Esophagus muscularis mucosa (tissue), 3 donors: ENCODE measurements around the gene MOB3B.

ENCODE experiments used
- CTCF ChIP-seq, 3 experiments: fragments of 200-600 bp in 2 of 3; fragments of 450-650 bp in 1 of 3; sonication (generic) in 2 of 3; IDR thresholded peaks; one replicate each; pipeline ENCODE4 v1.5.1; 2017 to 2019; ENCODE audit warnings: antibody characterized with exemption in 3 of 3, mild to moderate bottlenecking in 2 of 3, moderate library complexity in 1 of 3
- POLR2A ChIP-seq: fragments of 450-650 bp; IDR thresholded peaks from one replicate; pipeline ENCODE4 v1.6.1; 2017; ENCODE audit warnings: antibody characterized with exemption, moderate library complexity, mild to moderate bottlenecking, low read depth

DNA sequence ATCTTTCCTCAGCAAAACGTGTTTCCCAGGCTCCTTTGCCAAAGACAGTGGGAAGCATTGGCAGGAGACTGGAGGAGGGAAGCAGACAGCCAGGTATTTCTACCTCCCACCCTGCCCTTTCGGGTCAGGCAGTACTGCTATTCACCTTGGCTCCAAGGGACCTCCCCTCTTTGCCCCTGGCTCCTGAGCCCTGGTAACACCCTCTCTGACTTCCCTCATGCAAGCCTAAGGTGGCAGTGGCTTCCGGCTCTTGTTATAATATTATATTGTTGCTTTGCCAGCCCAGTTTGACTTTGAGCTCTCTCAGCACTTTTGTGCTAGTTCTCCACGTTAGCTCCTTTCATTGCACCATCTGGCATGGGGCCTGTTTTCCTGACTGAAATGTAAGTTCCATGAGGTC is 87.2 kb downstream of the MOB3B start:
- TF ChIP-seq POLR2A (no peak), CTCF (IDR thresholded peaks at IDR 0.05) (no peak)
